Gastrocnemius medialis (tissue), 4 donors: ENCODE data around the gene MBD3L2B.

Source experiments
- CTCF ChIP-seq, 5 experiments: fragments of 450-650 bp in 3 of 5; fragments of 200-600 bp in 2 of 5; sonication (generic) in 2 of 5; IDR thresholded peaks in 4 of 5; conservative IDR thresholded peaks in 1 of 5; 1 replicate in 4 of 5; 2 replicates in 1 of 5; pipeline ENCODE4 v1.5.1; 2016 to 2019; ENCODE audit warnings: antibody characterized with exemption in 5 of 5, mild to moderate bottlenecking in 3 of 5, moderate library complexity in 3 of 5
- POLR2A ChIP-seq, 2 donors: fragments of 450-650 bp; IDR thresholded peaks; one replicate each; pipeline ENCODE4 v1.6.1; 2017; ENCODE audit warnings: antibody characterized with exemption in 2 of 2, mild to moderate bottlenecking in 2 of 2, moderate library complexity in 2 of 2

- TF ChIP-seq CTCF (IDR thresholded peaks at IDR 0.05 in 4 of 5, conservative IDR thresholded peaks at IDR 0.05 in 1 of 5) = no peak
- no peak for TF ChIP-seq POLR2A (IDR thresholded peaks at IDR 0.05)
These were observed 49.9 kb downstream of the MBD3L2B start for GRCh38 chr19:6971366-6971765.
